H9 (cell line): Measurements from ENCODE around the gene ADAP2. TPM values are rescaled to one million over a fixed set of nuclear protein-coding genes. Genes with fewer than 3 reads are reported as not detected.

Experiments used
- DNase-seq: peaks from one replicate; pipeline ENCODE4 v3.0.0-alpha.2; 2017
- H2AFZ ChIP-seq: one replicate; pipeline ENCODE4 v1.6.1; 2013; ENCODE audit warnings: mild to moderate bottlenecking, low read length, control low read depth, moderate library complexity
- H2AK5ac ChIP-seq: 2 replicates; pipeline ENCODE4 v1.6.1; 2013; ENCODE audit warnings: low read length, control low read depth, mixed read lengths; ENCODE audit not compliant: insufficient read length
- H2BK120ac ChIP-seq: one replicate; pipeline ENCODE4 v1.6.1; 2013; ENCODE audit warnings: low read depth, mild to moderate bottlenecking, low read length, control low read depth, inconsistent platforms; ENCODE audit not compliant: poor library complexity, severe bottlenecking
- H2BK12ac ChIP-seq: 2 replicates; pipeline ENCODE4 v1.6.1; 2013; ENCODE audit warnings: low read length, control low read depth, mixed read lengths, low read depth; ENCODE audit not compliant: insufficient read length
- H2BK15ac ChIP-seq: 2 replicates; pipeline ENCODE4 v1.6.1; 2013; ENCODE audit warnings: low read depth, low read length, control low read depth
- H2BK20ac ChIP-seq: one replicate; pipeline ENCODE4 v1.6.1; 2013; ENCODE audit warnings: low read depth, mild to moderate bottlenecking, low read length, control low read depth, inconsistent platforms; ENCODE audit not compliant: poor library complexity, severe bottlenecking
- H2BK5ac ChIP-seq: 2 replicates; pipeline ENCODE4 v1.6.1; 2013; ENCODE audit warnings: low read length, control low read depth, mixed read lengths; ENCODE audit not compliant: insufficient read length
- H3K14ac ChIP-seq: 2 replicates; pipeline ENCODE4 v1.6.1; 2013; ENCODE audit warnings: low read length, control low read depth; ENCODE audit not compliant: insufficient read depth
- H3K18ac ChIP-seq: 2 replicates; pipeline ENCODE4 v1.6.1; 2013; ENCODE audit warnings: low read depth, mild to moderate bottlenecking, mixed read lengths, low read length, control low read depth; ENCODE audit not compliant: insufficient read length
- H3K23ac ChIP-seq: 2 replicates; pipeline ENCODE4 v1.6.1; 2013; ENCODE audit warnings: low read length, control low read depth, mixed read lengths, low read depth; ENCODE audit not compliant: insufficient read length
- H3K23me2 ChIP-seq: 2 replicates; pipeline ENCODE4 v1.6.1; 2013; ENCODE audit warnings: low read depth, mild to moderate bottlenecking, mixed read lengths, low read length, control low read depth; ENCODE audit not compliant: insufficient read length, poor library complexity, severe bottlenecking
- H3K27ac ChIP-seq: 2 replicates; pipeline ENCODE4 v1.5.1; 2013; ENCODE audit warnings: low read length, control low read depth, mixed read lengths, low read depth; ENCODE audit not compliant: insufficient read length
- H3K27me3 ChIP-seq: 2 replicates; pipeline ENCODE4 v1.6.1; 2013; ENCODE audit warnings: low read length, control low read depth, inconsistent platforms; ENCODE audit not compliant: insufficient read depth
- H3K4ac ChIP-seq: 2 replicates; pipeline ENCODE4 v1.6.1; 2013; ENCODE audit warnings: low read depth, mild to moderate bottlenecking, control low read depth, inconsistent platforms, low read length, moderate library complexity
- H3K4me1 ChIP-seq: 2 replicates; pipeline ENCODE4 v1.6.1; 2013; ENCODE audit warnings: low read length, control low read depth, inconsistent platforms; ENCODE audit not compliant: insufficient read depth
- H3K4me2 ChIP-seq: 2 replicates; pipeline ENCODE4 v1.6.1; 2013; ENCODE audit warnings: low read length, control low read depth, mixed read lengths; ENCODE audit not compliant: insufficient read length, insufficient read depth
- H3K56ac ChIP-seq: 2 replicates; pipeline ENCODE4 v1.6.1; 2013; ENCODE audit warnings: low read depth, mild to moderate bottlenecking, mixed read lengths, low read length, control low read depth; ENCODE audit not compliant: insufficient read length
- H3K79me1 ChIP-seq: 2 replicates; pipeline ENCODE4 v1.6.1; 2013; ENCODE audit warnings: low read depth, mild to moderate bottlenecking, moderate library complexity, low read length, control low read depth, inconsistent platforms; ENCODE audit not compliant: insufficient read depth, poor library complexity, severe bottlenecking
- H3K79me2 ChIP-seq: 2 replicates; pipeline ENCODE4 v1.6.1; 2013; ENCODE audit warnings: low read length, control low read depth, inconsistent platforms; ENCODE audit not compliant: insufficient read depth
- H3K9ac ChIP-seq: 2 replicates; pipeline ENCODE4 v1.6.1; 2013; ENCODE audit warnings: low read length, control low read depth, mixed read lengths; ENCODE audit not compliant: insufficient read length; ENCODE audit errors: extremely low read depth
- H3K9me3 ChIP-seq: one replicate; pipeline ENCODE4 v1.6.1; 2013; ENCODE audit warnings: low read depth, low read length, inconsistent platforms; ENCODE audit not compliant: control insufficient read depth
- H3T11ph ChIP-seq: one replicate; pipeline ENCODE4 v1.6.1; 2013; ENCODE audit warnings: mild to moderate bottlenecking, low read length, control low read depth, inconsistent platforms
- H4K20me1 ChIP-seq: one replicate; pipeline ENCODE4 v1.6.1; 2013; ENCODE audit not compliant: control insufficient read depth, insufficient read length, insufficient read depth
- H4K5ac ChIP-seq: 2 replicates; pipeline ENCODE4 v1.6.1; 2013; ENCODE audit warnings: low read depth, mild to moderate bottlenecking, mixed read lengths, low read length, control low read depth; ENCODE audit not compliant: insufficient read length
- H4K8ac ChIP-seq: replicated peaks from 2 replicates; pipeline ENCODE4 v1.6.1; 2013; ENCODE audit warnings: low read length, control low read depth, mixed read lengths, low read depth; ENCODE audit not compliant: insufficient read length
- H4K91ac ChIP-seq: 2 replicates; pipeline ENCODE4 v1.6.1; 2013; ENCODE audit warnings: low read depth, mild to moderate bottlenecking, moderate library complexity, mixed read lengths, low read length, control low read depth; ENCODE audit not compliant: insufficient read length
- H3K27ac Mint-ChIP-seq, 3 experiments: 2 replicates in 2 of 3; 3 replicates in 1 of 3; pipeline ENCODE4 v1.8.0; 2020 to 2021; ENCODE audit warnings: mixed read lengths in 3 of 3, mild to moderate bottlenecking in 1 of 3, moderate library complexity in 1 of 3
- H3K27me3 Mint-ChIP-seq: 2 replicates; pipeline ENCODE4 v1.8.0; 2021; ENCODE audit warnings: low read depth, mild to moderate bottlenecking, moderate library complexity, mixed read lengths
- H3K36me3 Mint-ChIP-seq, 3 experiments: 2 replicates in 2 of 3; 3 replicates in 1 of 3; pipeline ENCODE4 v1.8.0; 2020 to 2021; ENCODE audit warnings: low read depth in 3 of 3, mixed read lengths in 3 of 3; ENCODE audit not compliant: insufficient read depth in 1 of 3
- H3K4me1 Mint-ChIP-seq, 2 experiments: 2 replicates each; pipeline ENCODE4 v1.8.0; 2020; ENCODE audit warnings: mixed read lengths in 2 of 2
- H3K4me3 Mint-ChIP-seq, 2 experiments: 2 replicates in 1 of 2; 3 replicates in 1 of 2; pipeline ENCODE4 v1.8.0; 2020 to 2021; ENCODE audit warnings: mild to moderate bottlenecking in 2 of 2, mixed read lengths in 2 of 2, moderate library complexity in 1 of 2
- H3K9me3 Mint-ChIP-seq, 2 experiments: 2 replicates in 1 of 2; 3 replicates in 1 of 2; pipeline ENCODE4 v1.8.0; 2020; ENCODE audit warnings: mild to moderate bottlenecking in 2 of 2, mixed read lengths in 2 of 2, moderate library complexity in 1 of 2
- WGBS: extraction: QIAGEN DNeasy Blood & Tissue Kit; methylation state at CpG from one replicate; pipeline ENCODE4 v1.1.7; 2013; ENCODE audit warnings: missing lambda C conversion rate, low lambda C conversion rate, mixed read lengths; ENCODE audit not compliant: insufficient read length; ENCODE audit errors: extremely low coverage; 5-methylcytosine and 5-hydroxymethylcytosine counted together
- total RNA-seq: library from RNA; stranded (reverse); gene quantifications from 2 replicates; pipeline ENCODE4 v1.2.1, GENCODE V29; 2021
- TF ChIP-seq, protein P1 (sequence below): fragments of 200-600 bp; sonication (generic); conservative IDR thresholded peaks from 3 replicates; pipeline ENCODE4 v1.8.0; 2021; ENCODE audit warnings: antibody characterized with exemption, mild to moderate bottlenecking

Gene ADAP2
- total RNA-seq, 1 experiment from 2014 or later: 1.2 TPM

- no CpG with 5 or more reads among the region's 5 CpGs for WGBS
Observed at GRCh38 chr17:30964876-30965275, 43.1 kb downstream of the ADAP2 start.

More at GRCh38 chr17:30964876-30965275, 43.1 kb downstream of the ADAP2 start:
- Histone ChIP-seq H3K9ac (no peak overlapping the region), H3K56ac (no peak overlapping the region), H4K5ac (no peak overlapping the region), H3K4me2 (no peak overlapping the region), H3K18ac (no peak overlapping the region), H3K9me3 (no peaks in the 10 kb centered on the region), H4K8ac (no peak overlapping the region), H2AK5ac (no peak overlapping the region), H3K4ac (no peak overlapping the region), H3K14ac (no peak overlapping the region), H2BK5ac (no peak overlapping the region), H3K23me2 (no peaks in the 10 kb centered on the region), H3T11ph (no peak overlapping the region), H2AFZ (no peak overlapping the region), H2BK12ac (no peak overlapping the region), H3K27ac (no peak overlapping the region), H3K27me3 (no peaks in the 10 kb centered on the region), H3K4me1 (peaks cover 3% of the 10 kb centered on the region; the same call in 1 of the 2 replicates), H3K79me1 (no peaks in the 10 kb centered on the region), H2BK120ac (no peak overlapping the region), H2BK20ac (no peak overlapping the region), H2BK15ac (no peak overlapping the region), H4K91ac (no peak overlapping the region), H3K23ac (no peak overlapping the region), H4K20me1 (no peaks in the 10 kb centered on the region), H3K79me2 (no peaks in the 10 kb centered on the region)
- Mint-ChIP-seq H3K27me3 (peaks cover 5% of the 10 kb centered on the region; the same call in 1 of the 2 replicates), H3K4me3 (no peak overlapping the region), H3K4me1 (peaks cover 6 to 8% of the 10 kb centered on the region in 2 experiments), H3K27ac (no peak overlapping the region), H3K36me3 (no peaks in the 10 kb centered on the region), H3K9me3 (no peaks in the 10 kb centered on the region)
- DNase-seq: no peak
- TF ChIP-seq, protein P1, sequence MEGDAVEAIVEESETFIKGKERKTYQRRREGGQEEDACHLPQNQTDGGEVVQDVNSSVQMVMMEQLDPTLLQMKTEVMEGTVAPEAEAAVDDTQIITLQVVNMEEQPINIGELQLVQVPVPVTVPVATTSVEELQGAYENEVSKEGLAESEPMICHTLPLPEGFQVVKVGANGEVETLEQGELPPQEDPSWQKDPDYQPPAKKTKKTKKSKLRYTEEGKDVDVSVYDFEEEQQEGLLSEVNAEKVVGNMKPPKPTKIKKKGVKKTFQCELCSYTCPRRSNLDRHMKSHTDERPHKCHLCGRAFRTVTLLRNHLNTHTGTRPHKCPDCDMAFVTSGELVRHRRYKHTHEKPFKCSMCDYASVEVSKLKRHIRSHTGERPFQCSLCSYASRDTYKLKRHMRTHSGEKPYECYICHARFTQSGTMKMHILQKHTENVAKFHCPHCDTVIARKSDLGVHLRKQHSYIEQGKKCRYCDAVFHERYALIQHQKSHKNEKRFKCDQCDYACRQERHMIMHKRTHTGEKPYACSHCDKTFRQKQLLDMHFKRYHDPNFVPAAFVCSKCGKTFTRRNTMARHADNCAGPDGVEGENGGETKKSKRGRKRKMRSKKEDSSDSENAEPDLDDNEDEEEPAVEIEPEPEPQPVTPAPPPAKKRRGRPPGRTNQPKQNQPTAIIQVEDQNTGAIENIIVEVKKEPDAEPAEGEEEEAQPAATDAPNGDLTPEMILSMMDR: no peak
